Measurements from ENCODE around the gene GABARAPL2. TPM values are rescaled to one million over a fixed set of nuclear protein-coding genes. Genes with fewer than 3 reads are reported as not detected.

GABARAPL2 gene
- total RNA-seq, 1 experiment from 2014 or later: 76.9 TPM

DNA sequence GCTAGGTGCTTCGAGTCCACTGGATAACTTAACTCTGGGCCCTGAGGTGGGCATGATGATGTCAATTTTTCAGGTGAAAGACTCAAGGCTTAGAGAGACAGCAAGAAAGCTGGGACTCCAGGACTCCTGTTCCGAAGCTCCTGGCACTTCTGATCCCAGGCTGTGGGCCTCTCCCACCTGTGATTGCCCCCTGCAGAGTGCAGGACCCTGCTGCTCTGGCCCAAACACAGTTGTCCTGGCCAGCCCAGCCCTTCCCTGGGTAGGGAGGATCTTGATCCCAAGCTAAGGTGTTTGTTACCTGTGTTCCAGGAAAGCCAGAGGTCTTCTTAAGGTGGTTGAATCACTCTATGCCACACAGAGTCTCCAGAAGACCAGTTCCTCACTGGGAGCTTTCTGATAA, 33.4 kb upstream of the GABARAPL2 start:
- ChIA-PET RAD21 (ENCODE audit: low non-redundant PET in 1 of 2, low total read pairs in 2 of 2, uncharacterized antibody in 2 of 2, unreplicated experiment in 2 of 2) (no interaction called here), CTCF (no interaction called here), POLR2A (no interaction called here)
- DNase-seq (ENCODE audit: low read depth, low spot score) (no peak), ATAC-seq (no peak)
- Histone ChIP-seq H3K4me1 (ENCODE audit: control insufficient read depth in 1 of 2, insufficient read depth in 2 of 2, low read length in 2 of 2) (no peaks in the 10 kb centered on the region), H3K79me2 (ENCODE audit: insufficient read depth, low read length) (no peaks in the 10 kb centered on the region), H3K27ac (ENCODE audit: low read depth, low read length) (no peak overlapping the region), H3K9me2 (ENCODE audit: insufficient read depth) (no peaks in the 10 kb centered on the region), H3K9ac (ENCODE audit: low read length) (no peak overlapping the region), H3K27me3 (ENCODE audit: insufficient read depth, low read length) (no peaks in the 10 kb centered on the region), H3K36me3 (ENCODE audit: control insufficient read depth in 1 of 2, insufficient read depth in 2 of 2, low read length in 2 of 2) (no peaks in the 10 kb centered on the region), H4K20me1 (ENCODE audit: insufficient read depth) (no peaks in the 10 kb centered on the region), H3K9me3 (ENCODE audit: control insufficient read depth in 1 of 2, insufficient read depth in 1 of 2, low read depth in 1 of 2, low read length in 2 of 2) (no peaks in the 10 kb centered on the region), H3K4me3 (replicated peaks in 1 of 2; ENCODE audit: low read depth in 1 of 2, low read length in 2 of 2) (no peak overlapping the region), H3K4me2 (ENCODE audit: low read length) (no peak overlapping the region), H2AFZ (ENCODE audit: low read depth, low read length, poor library complexity, severe bottlenecking) (no peak overlapping the region)
- TF ChIP-seq JUND (IDR thresholded peaks at IDR 0.05): no peak
- no peak for TF ChIP-seq SRF (IDR thresholded peaks at IDR 0.05; ENCODE audit: low read depth)
- intact Hi-C loops (cut with micrococcal nuclease): no loop called here
- no TSS peak for BruUV-seq (replicated peaks)

DNA sequence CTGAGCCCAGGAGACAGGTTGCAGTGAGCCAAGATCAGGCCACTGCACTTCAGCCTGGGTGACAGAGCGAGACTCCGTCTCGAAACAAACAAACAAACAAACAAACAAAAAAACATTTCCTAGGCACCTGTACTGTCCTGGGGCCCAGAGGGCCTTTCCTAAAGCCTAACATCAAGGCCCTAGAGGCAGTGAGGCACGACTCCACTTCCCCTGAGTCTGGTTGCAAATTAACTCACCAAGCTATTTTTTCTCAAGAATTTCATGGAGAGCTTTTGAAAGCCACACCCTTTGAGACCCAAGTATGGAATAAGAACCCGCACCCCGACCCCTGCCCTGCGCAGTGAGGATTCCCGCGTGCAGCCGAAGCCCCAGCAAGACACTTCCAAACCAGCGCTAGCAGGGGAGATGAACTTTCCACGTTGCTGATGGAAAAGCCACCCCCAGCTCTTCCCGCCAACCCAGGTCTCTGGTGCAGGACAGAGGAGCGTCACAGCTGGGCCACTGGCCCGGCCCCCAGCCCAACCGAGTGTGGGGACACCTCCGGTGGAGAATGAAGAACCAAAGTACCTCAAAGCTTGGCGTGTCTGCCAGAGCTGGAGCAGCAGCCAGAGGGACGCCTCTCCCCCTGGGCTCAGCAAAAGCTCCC, 31.5 kb upstream of the GABARAPL2 start:
- H3K4me3 ChIP-seq (replicated peaks in 1 of 2; ENCODE audit: low read depth in 1 of 2, low read length in 2 of 2): no peak overlapping the region
- no peaks in the 10 kb centered on the region for H3K27me3 ChIP-seq (ENCODE audit: insufficient read depth, low read length)
- no peak for ATAC-seq
- CTCF ChIA-PET: interaction anchor here (0.7 to 1.6 kb wide), 2 partner anchors 16 to 17 kb away, joined by 3 to 13 read pairs; no protein-coding TSS in a partner anchor
- no peak overlapping the region for H3K27ac ChIP-seq (ENCODE audit: low read depth, low read length)
- POLR2A ChIA-PET: no interaction called here
- no peaks in the 10 kb centered on the region for H3K36me3 ChIP-seq (ENCODE audit: control insufficient read depth in 1 of 2, insufficient read depth in 2 of 2, low read length in 2 of 2)
- RAD21 ChIA-PET (ENCODE audit: low non-redundant PET in 1 of 2, low total read pairs in 2 of 2, uncharacterized antibody in 2 of 2, unreplicated experiment in 2 of 2): no interaction called here
- H3K79me2 ChIP-seq (ENCODE audit: insufficient read depth, low read length): no peaks in the 10 kb centered on the region
- H3K9ac ChIP-seq (ENCODE audit: low read length): no peak overlapping the region
- BruUV-seq (replicated peaks): no TSS peak
- H2AFZ ChIP-seq (ENCODE audit: low read depth, low read length, poor library complexity, severe bottlenecking): no peak overlapping the region
- TF ChIP-seq ZNF274 (IDR thresholded peaks at IDR 0.05; ENCODE audit: low read depth, low read length) (no peak), CEBPB (IDR thresholded peaks at IDR 0.05; ENCODE audit: low read depth) (no peak)
- TF ChIP-seq, protein P1, sequence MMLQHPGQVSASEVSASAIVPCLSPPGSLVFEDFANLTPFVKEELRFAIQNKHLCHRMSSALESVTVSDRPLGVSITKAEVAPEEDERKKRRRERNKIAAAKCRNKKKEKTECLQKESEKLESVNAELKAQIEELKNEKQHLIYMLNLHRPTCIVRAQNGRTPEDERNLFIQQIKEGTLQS (IDR thresholded peaks at IDR 0.05): no peak
- no peak for DNase-seq (ENCODE audit: low read depth, low spot score)
- no peaks in the 10 kb centered on the region for H4K20me1 ChIP-seq (ENCODE audit: insufficient read depth)
- H3K9me2 ChIP-seq (ENCODE audit: insufficient read depth): no peaks in the 10 kb centered on the region
- H3K4me1 ChIP-seq (ENCODE audit: control insufficient read depth in 1 of 2, insufficient read depth in 2 of 2, low read length in 2 of 2): no peaks in the 10 kb centered on the region
- H3K9me3 ChIP-seq (ENCODE audit: control insufficient read depth in 1 of 2, insufficient read depth in 1 of 2, low read depth in 1 of 2, low read length in 2 of 2): no peaks in the 10 kb centered on the region
- intact Hi-C loops (cut with micrococcal nuclease): no loop called here
- H3K4me2 ChIP-seq (ENCODE audit: low read length): no peak overlapping the region

All from HCT116 (cell line).